Gastrocnemius medialis (tissue), 4 donors: ENCODE measurements around the gene ZNF77.

Experiments used
- POLR2A ChIP-seq, 2 donors: fragments of 450-650 bp; IDR thresholded peaks; one replicate each; pipeline ENCODE4 v1.6.1; 2017; ENCODE audit warnings: antibody characterized with exemption in 2 of 2, mild to moderate bottlenecking in 2 of 2, moderate library complexity in 2 of 2
- TF ChIP-seq, protein P1 (sequence below), 5 experiments: fragments of 450-650 bp in 3 of 5; fragments of 200-600 bp in 2 of 5; sonication (generic) in 2 of 5; IDR thresholded peaks in 4 of 5; conservative IDR thresholded peaks in 1 of 5; 1 replicate in 4 of 5; 2 replicates in 1 of 5; pipeline ENCODE4 v1.5.1; 2016 to 2019; ENCODE audit warnings: antibody characterized with exemption in 5 of 5, mild to moderate bottlenecking in 3 of 5, moderate library complexity in 3 of 5

GRCh38 chr19:2885736-2886135 is 59.0 kb downstream of the ZNF77 start:
- TF ChIP-seq, protein P1, sequence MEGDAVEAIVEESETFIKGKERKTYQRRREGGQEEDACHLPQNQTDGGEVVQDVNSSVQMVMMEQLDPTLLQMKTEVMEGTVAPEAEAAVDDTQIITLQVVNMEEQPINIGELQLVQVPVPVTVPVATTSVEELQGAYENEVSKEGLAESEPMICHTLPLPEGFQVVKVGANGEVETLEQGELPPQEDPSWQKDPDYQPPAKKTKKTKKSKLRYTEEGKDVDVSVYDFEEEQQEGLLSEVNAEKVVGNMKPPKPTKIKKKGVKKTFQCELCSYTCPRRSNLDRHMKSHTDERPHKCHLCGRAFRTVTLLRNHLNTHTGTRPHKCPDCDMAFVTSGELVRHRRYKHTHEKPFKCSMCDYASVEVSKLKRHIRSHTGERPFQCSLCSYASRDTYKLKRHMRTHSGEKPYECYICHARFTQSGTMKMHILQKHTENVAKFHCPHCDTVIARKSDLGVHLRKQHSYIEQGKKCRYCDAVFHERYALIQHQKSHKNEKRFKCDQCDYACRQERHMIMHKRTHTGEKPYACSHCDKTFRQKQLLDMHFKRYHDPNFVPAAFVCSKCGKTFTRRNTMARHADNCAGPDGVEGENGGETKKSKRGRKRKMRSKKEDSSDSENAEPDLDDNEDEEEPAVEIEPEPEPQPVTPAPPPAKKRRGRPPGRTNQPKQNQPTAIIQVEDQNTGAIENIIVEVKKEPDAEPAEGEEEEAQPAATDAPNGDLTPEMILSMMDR (IDR thresholded peaks at IDR 0.05 in 4 of 5, conservative IDR thresholded peaks at IDR 0.05 in 1 of 5), result no peak
- no peak for TF ChIP-seq POLR2A (IDR thresholded peaks at IDR 0.05)
